ENCODE measurements around the gene KRTAP22-1. TPM values are rescaled to one million over a fixed set of nuclear protein-coding genes. Genes with fewer than 3 reads are reported as not detected.

Gene KRTAP22-1
- total and polyA plus RNA-seq, 8 donors, result not detected

- TF ChIP-seq CTCF (IDR thresholded peaks at IDR 0.05), result no peak
- Histone ChIP-seq H3K4me3 (no peak overlapping the region), H3K36me3 (no peaks in the 10 kb centered on the region), H3K4me1 (no peaks in the 10 kb centered on the region), H3K27me3 (no peaks in the 10 kb centered on the region), H3K9me3 (peaks cover 0 to 6% of the 10 kb centered on the region in 2 donors), H3K27ac (no peak overlapping the region)
- intact Hi-C loops (cut with DNase I), result no loop called here
- DNase-seq (no peak), ATAC-seq (no peak)
Observed at GRCh38 chr21:30620080-30620479, 19.2 kb downstream of the KRTAP22-1 start.

GRCh38 chr21:30620522-30620921 lies 19.6 kb downstream of the KRTAP22-1 start, which contains the start of gene KRTAP20-4:
KRTAP20-4 (plus strand) TSS chr21:30620627.
- no peak for ATAC-seq
- Histone ChIP-seq H3K27me3 (no peaks in the 10 kb centered on the region), H3K4me3 (no peak within 1 kb of the TSS), H3K27ac (no peak within 1 kb of the TSS), H3K4me1 (no peaks in the 10 kb centered on the region), H3K36me3 (no peaks in the 10 kb centered on the region), H3K9me3 (peaks cover 0 to 11% of the 10 kb centered on the region in 2 donors)
- DNase-seq, result no peak
- no peak for TF ChIP-seq CTCF (IDR thresholded peaks at IDR 0.05)
- intact Hi-C loops (cut with DNase I), result no loop called here

- H3K36me3 ChIP-seq, result no peaks in the 10 kb centered on the region
- ATAC-seq, result no peak
- H3K4me3 ChIP-seq, result no peak overlapping the region
- no peaks in the 10 kb centered on the region for H3K4me1 ChIP-seq
- no peak for DNase-seq
- peaks cover 0 to 15% of the 10 kb centered on the region in 2 donors for H3K9me3 ChIP-seq
- H3K27me3 ChIP-seq, result no peaks in the 10 kb centered on the region
- H3K27ac ChIP-seq, result no peak overlapping the region
- intact Hi-C loops (cut with DNase I), result no loop called here
- no peak for TF ChIP-seq CTCF (IDR thresholded peaks at IDR 0.05)
Observed at GRCh38 chr21:30623362-30623761, 22.5 kb downstream of the KRTAP22-1 start.

GRCh38 chr21:30625449-30626165 lies 24.7 kb downstream of the KRTAP22-1 start:
- no peak overlapping the region for H3K4me3 ChIP-seq
- intact Hi-C loops (cut with DNase I), result no loop called here
- H3K36me3 ChIP-seq, result no peaks in the 10 kb centered on the region
- H3K9me3 ChIP-seq, result peaks cover 0 to 15% of the 10 kb centered on the region in 2 donors
- no peak overlapping the region for H3K27ac ChIP-seq
- DNase-seq, result peak in 1 of 4 donors; percentile 34
- no peaks in the 10 kb centered on the region for H3K27me3 ChIP-seq
- ATAC-seq, result no peak
- no peaks in the 10 kb centered on the region for H3K4me1 ChIP-seq
- no peak for TF ChIP-seq CTCF (IDR thresholded peaks at IDR 0.05)

- H3K27me3 ChIP-seq, result no peaks in the 10 kb centered on the region
- intact Hi-C loops (cut with DNase I), result no loop called here
- no peak overlapping the region for H3K4me3 ChIP-seq
- no peak overlapping the region for H3K27ac ChIP-seq
- ATAC-seq, result no peak
- no peaks in the 10 kb centered on the region for H3K36me3 ChIP-seq
- H3K9me3 ChIP-seq, result peaks cover 0 to 15% of the 10 kb centered on the region in 2 donors
- no peaks in the 10 kb centered on the region for H3K4me1 ChIP-seq
- DNase-seq, result no peak
- TF ChIP-seq CTCF (IDR thresholded peaks at IDR 0.05), result no peak
Observed at GRCh38 chr21:30628109-30628508, 27.2 kb downstream of the KRTAP22-1 start.
